ENCODE data around the gene NEK7. TPM values are rescaled to one million over a fixed set of nuclear protein-coding genes. Genes with fewer than 3 reads are reported as not detected.

The NEK7 gene
- total and polyA plus RNA-seq, 9 of the 15 experiments (the other 6 are each of a cell fraction or from before 2014, with no cell fraction given), result 8.5 to 37.3 (median 27.7) TPM

- TF ChIP-seq CTCFL (IDR thresholded peaks at IDR 0.05; ENCODE audit: borderline replicate concordance, insufficient read depth, low read depth, low read length, poor library complexity, severe bottlenecking) (no peak), PTTG1 (tag; IDR thresholded peaks at IDR 0.05; ENCODE audit: low read depth) (no peak), JUND (IDR thresholded peaks at IDR 0.05; ENCODE audit: borderline replicate concordance, low read depth, low read length) (0 out of 2 replicates have a peak, but pooled peaks have one; percentile 28), JUND (tag; IDR thresholded peaks at IDR 0.05; ENCODE audit: borderline replicate concordance, low read depth, low read length) (no peak), LCOR (CRISPR knock-in tag; IDR thresholded peaks at IDR 0.05) (no peak), RAD21 (CRISPR knock-in tag; conservative IDR thresholded peaks at IDR 0.05 in 1 of 2, IDR thresholded peaks at IDR 0.05 in 1 of 2) (no peak), TBL1XR1 (IDR thresholded peaks at IDR 0.05; ENCODE audit: low read length in 2 of 2) (no peak), NFIX (CRISPR knock-in tag; IDR thresholded peaks at IDR 0.05; ENCODE audit: low read depth) (no peak), ZKSCAN1 (IDR thresholded peaks at IDR 0.05; ENCODE audit: low read depth, low read length) (no peak), NELFE (IDR thresholded peaks at IDR 0.05; ENCODE audit: insufficient read depth, insufficient read length) (no peak), ZNF324 (CRISPR knock-in tag; IDR thresholded peaks at IDR 0.05) (no peak), TOE1 (IDR thresholded peaks at IDR 0.05; ENCODE audit: borderline replicate concordance) (peak; percentile 75; the same call in 1 of the 2 replicates), TOE1 (CRISPR knock-in tag; IDR thresholded peaks at IDR 0.05; ENCODE audit: borderline replicate concordance, low read depth) (no peak), HDAC2 (IDR thresholded peaks at IDR 0.05) (peak; percentile 61; the same call in 1 of the 2 replicates), KLF1 (tag; IDR thresholded peaks at IDR 0.05) (no peak), MAFK (IDR thresholded peaks at IDR 0.05; ENCODE audit: low read length) (no peak)
- TF ChIP-seq, protein P1, sequence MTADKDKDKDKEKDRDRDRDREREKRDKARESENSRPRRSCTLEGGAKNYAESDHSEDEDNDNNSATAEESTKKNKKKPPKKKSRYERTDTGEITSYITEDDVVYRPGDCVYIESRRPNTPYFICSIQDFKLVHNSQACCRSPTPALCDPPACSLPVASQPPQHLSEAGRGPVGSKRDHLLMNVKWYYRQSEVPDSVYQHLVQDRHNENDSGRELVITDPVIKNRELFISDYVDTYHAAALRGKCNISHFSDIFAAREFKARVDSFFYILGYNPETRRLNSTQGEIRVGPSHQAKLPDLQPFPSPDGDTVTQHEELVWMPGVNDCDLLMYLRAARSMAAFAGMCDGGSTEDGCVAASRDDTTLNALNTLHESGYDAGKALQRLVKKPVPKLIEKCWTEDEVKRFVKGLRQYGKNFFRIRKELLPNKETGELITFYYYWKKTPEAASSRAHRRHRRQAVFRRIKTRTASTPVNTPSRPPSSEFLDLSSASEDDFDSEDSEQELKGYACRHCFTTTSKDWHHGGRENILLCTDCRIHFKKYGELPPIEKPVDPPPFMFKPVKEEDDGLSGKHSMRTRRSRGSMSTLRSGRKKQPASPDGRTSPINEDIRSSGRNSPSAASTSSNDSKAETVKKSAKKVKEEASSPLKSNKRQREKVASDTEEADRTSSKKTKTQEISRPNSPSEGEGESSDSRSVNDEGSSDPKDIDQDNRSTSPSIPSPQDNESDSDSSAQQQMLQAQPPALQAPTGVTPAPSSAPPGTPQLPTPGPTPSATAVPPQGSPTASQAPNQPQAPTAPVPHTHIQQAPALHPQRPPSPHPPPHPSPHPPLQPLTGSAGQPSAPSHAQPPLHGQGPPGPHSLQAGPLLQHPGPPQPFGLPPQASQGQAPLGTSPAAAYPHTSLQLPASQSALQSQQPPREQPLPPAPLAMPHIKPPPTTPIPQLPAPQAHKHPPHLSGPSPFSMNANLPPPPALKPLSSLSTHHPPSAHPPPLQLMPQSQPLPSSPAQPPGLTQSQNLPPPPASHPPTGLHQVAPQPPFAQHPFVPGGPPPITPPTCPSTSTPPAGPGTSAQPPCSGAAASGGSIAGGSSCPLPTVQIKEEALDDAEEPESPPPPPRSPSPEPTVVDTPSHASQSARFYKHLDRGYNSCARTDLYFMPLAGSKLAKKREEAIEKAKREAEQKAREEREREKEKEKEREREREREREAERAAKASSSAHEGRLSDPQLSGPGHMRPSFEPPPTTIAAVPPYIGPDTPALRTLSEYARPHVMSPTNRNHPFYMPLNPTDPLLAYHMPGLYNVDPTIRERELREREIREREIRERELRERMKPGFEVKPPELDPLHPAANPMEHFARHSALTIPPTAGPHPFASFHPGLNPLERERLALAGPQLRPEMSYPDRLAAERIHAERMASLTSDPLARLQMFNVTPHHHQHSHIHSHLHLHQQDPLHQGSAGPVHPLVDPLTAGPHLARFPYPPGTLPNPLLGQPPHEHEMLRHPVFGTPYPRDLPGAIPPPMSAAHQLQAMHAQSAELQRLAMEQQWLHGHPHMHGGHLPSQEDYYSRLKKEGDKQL (CRISPR knock-in tag; IDR thresholded peaks at IDR 0.05; ENCODE audit: borderline replicate concordance), result no peak
- TF ChIP-seq, protein P2, sequence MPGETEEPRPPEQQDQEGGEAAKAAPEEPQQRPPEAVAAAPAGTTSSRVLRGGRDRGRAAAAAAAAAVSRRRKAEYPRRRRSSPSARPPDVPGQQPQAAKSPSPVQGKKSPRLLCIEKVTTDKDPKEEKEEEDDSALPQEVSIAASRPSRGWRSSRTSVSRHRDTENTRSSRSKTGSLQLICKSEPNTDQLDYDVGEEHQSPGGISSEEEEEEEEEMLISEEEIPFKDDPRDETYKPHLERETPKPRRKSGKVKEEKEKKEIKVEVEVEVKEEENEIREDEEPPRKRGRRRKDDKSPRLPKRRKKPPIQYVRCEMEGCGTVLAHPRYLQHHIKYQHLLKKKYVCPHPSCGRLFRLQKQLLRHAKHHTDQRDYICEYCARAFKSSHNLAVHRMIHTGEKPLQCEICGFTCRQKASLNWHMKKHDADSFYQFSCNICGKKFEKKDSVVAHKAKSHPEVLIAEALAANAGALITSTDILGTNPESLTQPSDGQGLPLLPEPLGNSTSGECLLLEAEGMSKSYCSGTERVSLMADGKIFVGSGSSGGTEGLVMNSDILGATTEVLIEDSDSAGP (CRISPR knock-in tag; IDR thresholded peaks at IDR 0.05), result no peak
Measured at GRCh38 chr1:198158735-198159589, 2.2 kb downstream of the NEK7 start (continued).
